HL-60 (cell line): ENCODE data around the gene ZDHHC17.

ENCODE experiments used
- CTCF ChIP-seq: IDR thresholded peaks from one replicate; pipeline ENCODE4 v1.5.1; 2011; ENCODE audit warnings: low read length, control low read depth, inconsistent platforms; ENCODE audit not compliant: insufficient read depth
- POLR2AphosphoS5 ChIP-seq: IDR thresholded peaks from 2 replicates; pipeline ENCODE4 v1.6.1; 2012; ENCODE audit warnings: low read depth
- REST ChIP-seq: IDR thresholded peaks from 2 replicates; pipeline ENCODE4 v1.6.1; 2012; ENCODE audit warnings: low read depth; ENCODE audit not compliant: insufficient replicate concordance
- SPI1 ChIP-seq: IDR thresholded peaks from 2 replicates; pipeline ENCODE4 v1.6.1; 2012; ENCODE audit warnings: low read depth, mild to moderate bottlenecking, borderline replicate concordance

DNA sequence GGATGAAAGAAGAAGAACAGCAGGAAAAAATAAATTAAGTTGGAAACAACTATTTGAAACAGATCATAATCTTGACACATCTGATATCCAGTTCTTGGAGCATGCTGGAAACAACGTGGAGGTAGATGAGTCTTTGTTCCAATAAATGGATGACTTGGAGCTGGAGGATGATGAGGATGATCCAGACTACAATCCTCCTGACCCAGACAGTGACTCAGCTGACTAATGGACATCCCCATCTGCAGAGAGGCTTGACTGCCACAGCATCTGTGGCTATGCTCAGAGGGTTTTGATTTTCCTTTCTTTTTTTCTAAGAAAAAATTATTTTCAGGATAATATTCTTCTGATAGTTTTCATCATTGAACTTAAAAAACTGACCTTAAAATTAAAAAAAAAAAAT is 6.2 kb upstream of the ZDHHC17 start:
- TF ChIP-seq CTCF, result no peak
- no peak for TF ChIP-seq POLR2AphosphoS5
- no peak for TF ChIP-seq SPI1
- TF ChIP-seq REST, result no peak
